ENCODE data around the gene GALNT18.

- no peak for TF ChIP-seq TAF1 (IDR thresholded peaks at IDR 0.05; ENCODE audit: low read depth)
- TF ChIP-seq RAD21 (IDR thresholded peaks at IDR 0.05; ENCODE audit: low read depth): no peak
- no peak for TF ChIP-seq TCF12 (IDR thresholded peaks at IDR 0.05; ENCODE audit: low read depth)
- no peak for TF ChIP-seq CEBPB (IDR thresholded peaks at IDR 0.05)
- no peak for TF ChIP-seq YY1 (IDR thresholded peaks at IDR 0.05; ENCODE audit: low read depth)
- TF ChIP-seq EP300 (IDR thresholded peaks at IDR 0.05; ENCODE audit: borderline replicate concordance): no peak
- TF ChIP-seq NFIC (IDR thresholded peaks at IDR 0.05): no peak
- no peak for TF ChIP-seq MAX (IDR thresholded peaks at IDR 0.05)
- no peak for TF ChIP-seq ZBTB7A (IDR thresholded peaks at IDR 0.05; ENCODE audit: low read depth)
Observed at GRCh38 chr11:11521306-11522002, 100.4 kb downstream of the GALNT18 start.

All from Ishikawa (cell line).